Keratinocyte (primary cell): ENCODE results near the gene CDK5RAP3.

Experiments used
- EZH2 ChIP-seq: IDR thresholded peaks from one replicate; pipeline ENCODE4 v1.6.1; 2012; ENCODE audit warnings: inconsistent platforms, mild to moderate bottlenecking, low read length, moderate library complexity
- TF ChIP-seq, protein P1 (sequence below), 3 experiments: IDR thresholded peaks in 1 of 3; conservative IDR thresholded peaks in 1 of 3; optimal IDR thresholded peaks in 1 of 3; 2 replicates in 2 of 3; 3 replicates in 1 of 3; pipeline versions ENCODE3 to v1.5.1; 2011; ENCODE audit warnings: low read length in 3 of 3, mild to moderate bottlenecking in 3 of 3, moderate library complexity in 2 of 3, control low read depth in 1 of 3, inconsistent platforms in 1 of 3; ENCODE audit not compliant: insufficient read depth in 2 of 3; ENCODE audit errors: extremely low read depth in 1 of 3

DNA sequence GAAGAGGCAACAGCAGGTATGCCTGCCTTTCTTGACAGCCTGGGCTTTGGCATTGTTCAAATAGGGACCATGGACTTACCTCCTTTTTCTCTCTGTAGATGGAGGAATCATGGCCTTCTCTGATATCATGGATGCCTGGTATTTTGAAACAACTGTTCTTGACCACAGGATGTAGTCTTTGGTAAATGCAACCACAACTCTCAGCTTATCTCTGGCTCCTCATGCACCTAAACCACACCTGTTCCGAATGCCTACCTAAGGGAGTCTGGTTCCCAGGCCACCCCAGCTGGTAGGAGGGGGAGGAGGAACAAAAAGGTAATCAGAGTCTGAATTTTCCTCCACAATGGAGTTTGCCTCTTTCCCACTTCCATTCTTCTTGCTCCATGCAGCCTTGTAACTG is 18.8 kb downstream of the CDK5RAP3 start:
- TF ChIP-seq, protein P1, sequence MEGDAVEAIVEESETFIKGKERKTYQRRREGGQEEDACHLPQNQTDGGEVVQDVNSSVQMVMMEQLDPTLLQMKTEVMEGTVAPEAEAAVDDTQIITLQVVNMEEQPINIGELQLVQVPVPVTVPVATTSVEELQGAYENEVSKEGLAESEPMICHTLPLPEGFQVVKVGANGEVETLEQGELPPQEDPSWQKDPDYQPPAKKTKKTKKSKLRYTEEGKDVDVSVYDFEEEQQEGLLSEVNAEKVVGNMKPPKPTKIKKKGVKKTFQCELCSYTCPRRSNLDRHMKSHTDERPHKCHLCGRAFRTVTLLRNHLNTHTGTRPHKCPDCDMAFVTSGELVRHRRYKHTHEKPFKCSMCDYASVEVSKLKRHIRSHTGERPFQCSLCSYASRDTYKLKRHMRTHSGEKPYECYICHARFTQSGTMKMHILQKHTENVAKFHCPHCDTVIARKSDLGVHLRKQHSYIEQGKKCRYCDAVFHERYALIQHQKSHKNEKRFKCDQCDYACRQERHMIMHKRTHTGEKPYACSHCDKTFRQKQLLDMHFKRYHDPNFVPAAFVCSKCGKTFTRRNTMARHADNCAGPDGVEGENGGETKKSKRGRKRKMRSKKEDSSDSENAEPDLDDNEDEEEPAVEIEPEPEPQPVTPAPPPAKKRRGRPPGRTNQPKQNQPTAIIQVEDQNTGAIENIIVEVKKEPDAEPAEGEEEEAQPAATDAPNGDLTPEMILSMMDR (optimal IDR thresholded peaks at IDR 0.05 in 1 of 3, IDR thresholded peaks at IDR 0.05 in 1 of 3, conservative IDR thresholded peaks at IDR 0.05 in 1 of 3; ENCODE audit: extremely low read depth in 1 of 3, insufficient read depth in 2 of 3, low read length in 3 of 3): no peak
- TF ChIP-seq EZH2: no peak
